22Rv1 (cell line): ENCODE measurements around the gene PXMP4.

Source experiments
- H3K27ac ChIP-seq: fragments of 450-650 bp; 2 replicates; pipeline ENCODE4 v1.5.1; 2017
- ZFX ChIP-seq: fragments of 450-650 bp; IDR thresholded peaks from 2 replicates; pipeline ENCODE4 v1.6.1; 2017; ENCODE audit warnings: antibody characterized with exemption, borderline replicate concordance
- TF ChIP-seq, protein P1 (sequence below): fragments of 450-650 bp; IDR thresholded peaks from 2 replicates; pipeline ENCODE4 v1.5.1; 2017; ENCODE audit warnings: mild to moderate bottlenecking

Gene PXMP4

GRCh38 chr20:33693289-33693688 lies 26.8 kb downstream of the PXMP4 start:
- TF ChIP-seq ZFX: no peak
- TF ChIP-seq, protein P1, sequence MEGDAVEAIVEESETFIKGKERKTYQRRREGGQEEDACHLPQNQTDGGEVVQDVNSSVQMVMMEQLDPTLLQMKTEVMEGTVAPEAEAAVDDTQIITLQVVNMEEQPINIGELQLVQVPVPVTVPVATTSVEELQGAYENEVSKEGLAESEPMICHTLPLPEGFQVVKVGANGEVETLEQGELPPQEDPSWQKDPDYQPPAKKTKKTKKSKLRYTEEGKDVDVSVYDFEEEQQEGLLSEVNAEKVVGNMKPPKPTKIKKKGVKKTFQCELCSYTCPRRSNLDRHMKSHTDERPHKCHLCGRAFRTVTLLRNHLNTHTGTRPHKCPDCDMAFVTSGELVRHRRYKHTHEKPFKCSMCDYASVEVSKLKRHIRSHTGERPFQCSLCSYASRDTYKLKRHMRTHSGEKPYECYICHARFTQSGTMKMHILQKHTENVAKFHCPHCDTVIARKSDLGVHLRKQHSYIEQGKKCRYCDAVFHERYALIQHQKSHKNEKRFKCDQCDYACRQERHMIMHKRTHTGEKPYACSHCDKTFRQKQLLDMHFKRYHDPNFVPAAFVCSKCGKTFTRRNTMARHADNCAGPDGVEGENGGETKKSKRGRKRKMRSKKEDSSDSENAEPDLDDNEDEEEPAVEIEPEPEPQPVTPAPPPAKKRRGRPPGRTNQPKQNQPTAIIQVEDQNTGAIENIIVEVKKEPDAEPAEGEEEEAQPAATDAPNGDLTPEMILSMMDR: no peak

DNA sequence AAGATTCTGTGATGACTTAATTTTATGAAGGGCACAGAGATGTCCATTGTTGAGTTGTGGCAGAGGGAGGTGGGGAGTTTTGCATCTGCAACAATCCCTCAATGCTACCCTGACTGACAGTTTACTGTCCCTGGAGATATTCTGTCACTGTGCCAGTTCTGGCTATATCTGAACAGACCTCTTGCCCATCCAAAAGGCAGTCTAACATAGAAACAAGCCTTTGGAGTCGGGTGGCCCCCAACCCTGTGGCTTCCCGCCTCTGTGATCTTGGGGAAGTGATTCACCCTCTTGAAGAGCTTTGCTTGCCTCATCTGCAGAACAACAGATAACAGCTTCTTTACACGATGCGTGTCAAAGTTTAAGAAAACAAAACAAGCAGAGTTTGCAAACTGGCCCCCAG lies 30.1 kb downstream of the PXMP4 start:
- H3K27ac ChIP-seq: no peak overlapping the region
- TF ChIP-seq, protein P1: no peak
- TF ChIP-seq ZFX: no peak

More at GRCh38 chr20:33693289-33693688, 26.8 kb downstream of the PXMP4 start:
- H3K27ac ChIP-seq: no peak overlapping the region

DNA sequence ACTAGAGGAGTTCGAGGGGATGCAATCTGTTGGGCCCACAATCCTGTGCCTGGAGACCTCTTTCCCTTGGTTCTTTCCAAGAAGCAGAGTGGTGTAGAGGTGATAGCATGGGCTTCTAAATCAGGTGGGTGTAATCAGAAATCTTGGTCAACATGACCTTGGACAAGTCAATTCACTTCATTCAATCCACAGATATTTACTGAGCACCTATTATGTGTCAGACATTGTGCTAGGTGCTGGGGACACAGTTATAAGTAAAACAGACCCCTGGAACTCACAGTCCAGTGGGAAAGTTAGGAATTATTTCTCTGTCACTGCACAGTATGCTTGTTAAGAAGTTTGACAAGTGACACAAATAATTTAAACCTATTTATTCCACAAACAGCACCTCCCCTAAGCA lies 30.6 kb downstream of the PXMP4 start:
- TF ChIP-seq, protein P1: no peak
- TF ChIP-seq ZFX: no peak
- no peak overlapping the region for H3K27ac ChIP-seq

GRCh38 chr20:33688938-33689424 lies 31.1 kb downstream of the PXMP4 start:
- TF ChIP-seq ZFX: no peak
- no peak overlapping the region for H3K27ac ChIP-seq

GRCh38 chr20:33687993-33688937 lies 31.8 kb downstream of the PXMP4 start:
- H3K27ac ChIP-seq: no peak overlapping the region
- TF ChIP-seq, protein P1: no peak
- no peak for TF ChIP-seq ZFX

GRCh38 chr20:33687370-33687915 lies 32.7 kb downstream of the PXMP4 start:
- H3K27ac ChIP-seq: no peak overlapping the region
- no peak for TF ChIP-seq ZFX
- TF ChIP-seq, protein P1: no peak

DNA sequence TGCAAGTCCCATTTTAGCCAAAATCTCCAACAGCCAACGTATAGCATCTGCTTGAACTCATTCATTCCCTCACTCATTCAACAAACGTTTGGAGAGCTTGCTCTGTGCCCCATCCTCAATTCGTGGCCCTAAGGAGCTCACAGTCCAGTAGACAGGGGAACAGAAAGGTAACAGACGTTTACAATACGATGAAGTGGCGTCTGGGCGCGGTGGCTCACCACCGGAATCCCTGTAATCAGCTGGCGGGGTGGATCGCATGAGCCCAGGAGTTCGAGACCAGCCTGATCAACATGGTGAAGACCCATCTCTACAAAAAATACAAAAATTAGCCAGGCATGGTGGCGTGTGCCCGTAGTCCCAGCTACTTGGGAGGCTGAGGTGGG lies 33.1 kb downstream of the PXMP4 start:
- no peak for TF ChIP-seq ZFX
- TF ChIP-seq, protein P1: no peak
- 0 out of 2 replicates have a peak overlapping the region, but pooled peaks have one; percentile 86 for H3K27ac ChIP-seq
